Endothelial cell of umbilical vein (primary cell): ENCODE measurements around the gene MTMR6. TPM values are rescaled to one million over a fixed set of nuclear protein-coding genes. Genes with fewer than 3 reads are reported as not detected.

Experiments used
- BruUV-seq: library from RNA; stranded (reverse); fragments of 400-500 nt; replicated peaks from 2 replicates; lab custom pipeline; 2021; lab: Mats Ljungman, UMichigan
- CTCF ChIA-PET: fragments of 300-600, 350-600 bp; sonication (Branson Sonifier 250); formaldehyde crosslinking; loops from one replicate; lab custom pipeline; 2021; ENCODE audit warnings: antibody characterized with exemption, inconsistent platforms; lab: Charles Lee
- POLR2A ChIA-PET: fragments of 300-600, 350-600 bp; sonication (Branson Sonifier 250); formaldehyde crosslinking; loops from one replicate; lab custom pipeline; 2021; ENCODE audit warnings: antibody characterized with exemption, inconsistent platforms; lab: Charles Lee
- DNase-seq: peaks from one replicate; pipeline ENCODE4 v3.0.0-alpha.2; 2011; ENCODE audit warnings: low read depth, low spot score
- FAIRE-seq: peaks from 2 replicates; lab custom pipeline; 2011; peaks lifted over from hg19 to GRCh38; lab: Jason Lieb, UNC
- H2AFZ ChIP-seq: 2 replicates; pipeline ENCODE4 v1.6.0; 2012; ENCODE audit warnings: low read depth, low read length, control low read depth, inconsistent platforms
- H3K27ac ChIP-seq: 2 replicates; pipeline ENCODE4 v1.5.1; 2011; ENCODE audit warnings: low read depth, mild to moderate bottlenecking, control low read depth, low read length, moderate library complexity; ENCODE audit not compliant: insufficient read depth
- H3K27me3 ChIP-seq, 2 experiments: 2 replicates each; pipeline versions ENCODE4 v1.6.0 to v1.6.1; 2011; ENCODE audit warnings: low read length in 2 of 2, mixed read lengths in 1 of 2; ENCODE audit not compliant: control insufficient read depth in 2 of 2, insufficient read depth in 2 of 2
- H3K36me3 ChIP-seq, 2 experiments: 2 replicates in 1 of 2; 3 replicates in 1 of 2; pipeline ENCODE4 v1.5.1; 2011; ENCODE audit warnings: low read length in 2 of 2, mild to moderate bottlenecking in 1 of 2, moderate library complexity in 1 of 2; ENCODE audit not compliant: control insufficient read depth in 2 of 2, insufficient read depth in 2 of 2; ENCODE audit errors: extremely low read depth in 1 of 2
- H3K4me1 ChIP-seq: 3 replicates; pipeline ENCODE4 v1.5.1; 2011; ENCODE audit warnings: mild to moderate bottlenecking, low read length; ENCODE audit not compliant: control insufficient read depth, insufficient read depth; ENCODE audit errors: extremely low read depth
- H3K4me2 ChIP-seq: 2 replicates; pipeline ENCODE4 v1.6.1; 2011; ENCODE audit warnings: low read length, control low read depth, mixed read lengths; ENCODE audit not compliant: insufficient read depth
- H3K4me3 ChIP-seq, 3 experiments: fragments of 200-600 bp in 1 of 3; sonication (generic), shearing (Covaris generic) in 1 of 3; replicated peaks in 1 of 3; 2 replicates each; pipeline ENCODE4 v1.5.1; 2011 to 2016; ENCODE audit warnings: control low read depth in 3 of 3, low read length in 3 of 3, mild to moderate bottlenecking in 2 of 3, inconsistent platforms in 1 of 3, low read depth in 1 of 3, moderate library complexity in 1 of 3; ENCODE audit not compliant: insufficient read depth in 1 of 3
- H3K79me2 ChIP-seq: 2 replicates; pipeline ENCODE4 v1.6.0; 2012; ENCODE audit warnings: low read length, inconsistent platforms; ENCODE audit not compliant: control insufficient read depth, insufficient read depth
- H3K9ac ChIP-seq: replicated peaks from 2 replicates; pipeline ENCODE3; 2011; ENCODE audit warnings: low read length, control low read depth; ENCODE audit not compliant: insufficient read depth; ENCODE audit errors: extremely low read depth
- H3K9me1 ChIP-seq: replicated peaks from 3 replicates; pipeline ENCODE4 v1.6.0; 2011; ENCODE audit warnings: mild to moderate bottlenecking, low read length; ENCODE audit not compliant: control insufficient read depth, insufficient read depth; ENCODE audit errors: extremely low read depth
- H3K9me3 ChIP-seq: replicated peaks from 2 replicates; pipeline ENCODE4 v1.5.1; 2012; ENCODE audit warnings: low read length, inconsistent platforms; ENCODE audit not compliant: control insufficient read depth, insufficient read depth
- H4K20me1 ChIP-seq: replicated peaks from 2 replicates; pipeline ENCODE3; 2011; ENCODE audit warnings: mild to moderate bottlenecking, low read length; ENCODE audit not compliant: control insufficient read depth, insufficient read depth; ENCODE audit errors: extremely low read depth
- CTCF ChIP-seq, 2 donors: IDR thresholded peaks; 1 replicate in 1 of 2; 2 replicates in 1 of 2; pipeline ENCODE4 v1.5.1; 2011; ENCODE audit warnings: low read length in 2 of 2, mild to moderate bottlenecking in 2 of 2, moderate library complexity in 2 of 2, control low read depth in 1 of 2, inconsistent platforms in 1 of 2, low read depth in 1 of 2; ENCODE audit not compliant: insufficient read depth in 1 of 2; ENCODE audit errors: extremely low read depth in 1 of 2
- FOS ChIP-seq: IDR thresholded peaks from 2 replicates; pipeline ENCODE4 v1.6.1; 2011; ENCODE audit warnings: mild to moderate bottlenecking, low read length, moderate library complexity, borderline replicate concordance; ENCODE audit not compliant: insufficient read depth
- dilution Hi-C: fragments of 300-500 bp; cut with MboI; formaldehyde crosslinking; loops from one replicate; pipeline ENCODE4 v1.15.0; 2019; ENCODE audit warnings: low sequenced_read_pairs; ENCODE audit not compliant: extremely low pct_ligation_motif_present
- intact Hi-C: fragments of 100-400 bp; cut with micrococcal nuclease; formaldehyde crosslinking; loops from one replicate; pipeline ENCODE4 v1.10.0; 2022
- polyA plus RNA-seq, 4 experiments: library from polyadenylated mRNA; depleted of rRNA in 3 of 4; stranded (reverse) in 3 of 4; unstranded in 1 of 4; fragments of >200 nt; gene quantifications; 2 replicates each; pipeline versions ENCODE4 v1.2.1 to v1.2.3, GENCODE V29; 2011 to 2012; ENCODE audit warnings: missing spikeins in 1 of 4
- total RNA-seq: library from RNA; stranded (reverse); gene quantifications from 2 replicates; pipeline ENCODE4 v1.2.3, GENCODE V29; 2021

Gene MTMR6
- total and polyA plus RNA-seq, 2 donors (not counting 3 experiments of a cell fraction or from before 2014, with no cell fraction given), result 10.2 to 20.9 TPM

DNA sequence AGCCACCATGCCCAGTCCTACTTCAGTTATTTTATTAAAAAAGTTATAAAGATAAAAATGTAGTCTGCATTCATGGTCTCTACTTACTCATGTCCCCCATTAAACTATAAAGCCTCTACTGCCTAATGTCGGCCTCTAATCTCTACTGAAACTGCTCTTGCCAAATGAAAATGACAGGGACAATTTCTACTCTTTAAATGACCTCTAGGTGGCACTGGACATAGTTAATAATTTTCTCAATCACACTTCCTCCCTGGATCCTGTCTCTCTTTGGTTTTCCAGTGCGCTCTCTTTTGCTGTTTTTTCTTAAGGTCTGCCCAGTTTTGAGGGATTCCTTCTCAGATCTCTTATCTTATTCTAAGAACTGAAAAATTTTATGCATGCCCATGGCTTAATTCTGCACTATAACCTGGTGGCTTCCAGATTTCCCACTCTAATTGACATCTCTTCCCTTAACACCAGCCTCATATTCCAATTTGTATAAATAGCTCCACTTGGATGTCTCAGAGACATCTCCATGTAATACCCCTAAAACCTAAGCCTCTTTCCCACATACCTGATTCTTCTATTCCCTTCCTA lies 54.3 kb downstream of the MTMR6 start:
- H3K4me1 ChIP-seq, result no peaks in the 10 kb centered on the region

More for the DNA sequence above, 54.3 kb downstream of the MTMR6 start:
- Histone ChIP-seq H3K27ac (no peak overlapping the region), H3K79me2 (no peaks in the 10 kb centered on the region), H3K9me1 (no peaks in the 10 kb centered on the region), H3K9me3 (no peaks in the 10 kb centered on the region), H3K36me3 (no peaks in the 10 kb centered on the region), H3K4me2 (no peak overlapping the region), H2AFZ (no peak overlapping the region), H4K20me1 (no peaks in the 10 kb centered on the region), H3K27me3 (peaks cover 0 to 2% of the 10 kb centered on the region in 2 experiments), H3K9ac (no peak overlapping the region), H3K4me3 (no peak overlapping the region)
- BruUV-seq, result no TSS peak
- dilution Hi-C loops (no loop called here), intact Hi-C loops (loop anchor here (1.0 to 5.0 kb wide), 2 partner anchors 54 to 142 kb away; partner anchors contain the start of gene MTMR6)
- ChIA-PET POLR2A (no interaction called here), CTCF (interaction anchor here (0.6 to 1.8 kb wide), 9 partner anchors 11 to 142 kb away, joined by 3 to 59 read pairs (median 3); no protein-coding TSS in a partner anchor)
- peak; percentile 32 to 43 for TF ChIP-seq CTCF (IDR thresholded peaks at IDR 0.05; ENCODE audit: extremely low read depth in 1 of 2, insufficient read depth in 1 of 2, low read depth in 1 of 2, low read length in 2 of 2)
- no peak for TF ChIP-seq FOS
- peak; percentile 44 for FAIRE-seq
- peak; percentile 39 for DNase-seq
